HepG2 (cell line): ENCODE data around the gene ABI3BP. TPM values are rescaled to one million over a fixed set of nuclear protein-coding genes. Genes with fewer than 3 reads are reported as not detected.

Source experiments
- FOSL2 ChIP-seq: sonication (generic); formaldehyde crosslinking; IDR thresholded peaks from 2 replicates; pipeline ENCODE4 v1.4.0; 2020; ENCODE audit warnings: missing genetic modification reagents
- IRF2 ChIP-seq: IDR thresholded peaks from 2 replicates; pipeline ENCODE4 v1.6.1; 2018; ENCODE audit warnings: missing genetic modification reagents, missing compliant biosample characterization
- MAFF ChIP-seq: IDR thresholded peaks from 2 replicates; pipeline ENCODE4 v1.6.1; 2011; ENCODE audit warnings: low read depth, low read length, improper control_type of control experiment
- MXD3 ChIP-seq: IDR thresholded peaks from 2 replicates; pipeline ENCODE4 v1.6.1; 2016; ENCODE audit warnings: mild to moderate bottlenecking, missing biosample characterization, missing genetic modification reagents
- NCOA5 ChIP-seq: sonication (generic); formaldehyde crosslinking; IDR thresholded peaks from 2 replicates; pipeline ENCODE4 v1.4.0; 2020; ENCODE audit warnings: missing genetic modification reagents
- NONO ChIP-seq, 2 experiments: fragments of 450-650 bp in 1 of 2; sonication (generic) in 1 of 2; formaldehyde crosslinking in 1 of 2; IDR thresholded peaks in 1 of 2; conservative IDR thresholded peaks in 1 of 2; 2 replicates each; pipeline versions ENCODE4 v1.6.1 to v1.8.0; 2017 to 2022; ENCODE audit warnings: mild to moderate bottlenecking in 1 of 2, missing genetic modification reagents in 1 of 2, moderate library complexity in 1 of 2
- PAXIP1 ChIP-seq: sonication (generic); formaldehyde crosslinking; conservative IDR thresholded peaks from 2 replicates; pipeline ENCODE4 v1.4.0; 2020; ENCODE audit warnings: mild to moderate bottlenecking, missing genetic modification reagents, moderate library complexity
- RBFOX2 ChIP-seq: fragments of 200-400 bp; formaldehyde crosslinking; IDR thresholded peaks from 2 replicates; pipeline ENCODE4 v1.6.1; 2017; ENCODE audit warnings: low read depth, mild to moderate bottlenecking, low read length
- ZKSCAN5 ChIP-seq: sonication (generic); formaldehyde crosslinking; IDR thresholded peaks from 2 replicates; pipeline ENCODE4 v1.5.1; 2020; ENCODE audit warnings: mild to moderate bottlenecking, missing genetic modification reagents
- ZNF136 ChIP-seq: sonication (generic); formaldehyde crosslinking; IDR thresholded peaks from 2 replicates; pipeline ENCODE4 v1.8.1; 2022; ENCODE audit warnings: low read depth, mild to moderate bottlenecking, moderate library complexity, missing genetic modification reagents
- ZNF225 ChIP-seq: sonication (generic); formaldehyde crosslinking; IDR thresholded peaks from 2 replicates; pipeline ENCODE4 v1.4.0; 2020; ENCODE audit warnings: mild to moderate bottlenecking, missing genetic modification reagents
- ZNF44 ChIP-seq: sonication (generic); formaldehyde crosslinking; IDR thresholded peaks from 2 replicates; pipeline ENCODE4 v1.5.1; 2020; ENCODE audit warnings: mild to moderate bottlenecking, missing genetic modification reagents
- ZNF530 ChIP-seq: sonication (generic); formaldehyde crosslinking; IDR thresholded peaks from 2 replicates; pipeline ENCODE4 v1.5.0; 2020; ENCODE audit warnings: low read depth, mild to moderate bottlenecking, missing genetic modification reagents
- polyA plus RNA-seq, 8 experiments: library from polyadenylated mRNA; depleted of rRNA in 3 of 8; stranded (reverse) in 7 of 8; unstranded in 1 of 8; fragments of >200 nt; fragmentation: Illumina TruSeq in 4 of 8; extraction: Trizol in 4 of 8; gene quantifications; 2 replicates each; pipeline versions ENCODE4 v1.2.1 to v1.2.3, GENCODE V29; 2011 to 2016; ENCODE audit warnings: low read depth in 4 of 8, missing spikeins in 1 of 8, mixed read lengths in 1 of 8; ENCODE audit not compliant: insufficient read depth in 1 of 8
- total RNA-seq, 5 experiments: library from RNA; depleted of rRNA; stranded (reverse); fragments of >200 nt; fragmentation: Illumina TruSeq; extraction: Trizol; gene quantifications; 2 replicates each; pipeline ENCODE4 v1.2.3, GENCODE V29; 2016; ENCODE audit warnings: low read depth in 1 of 5
- TF ChIP-seq, protein P1 (sequence below): sonication (generic); formaldehyde crosslinking; IDR thresholded peaks from 2 replicates; pipeline ENCODE4 v1.5.0; 2020; ENCODE audit warnings: mild to moderate bottlenecking, missing genetic modification reagents, borderline replicate concordance
- TF ChIP-seq, protein P2 (sequence below): sonication (generic); formaldehyde crosslinking; IDR thresholded peaks from 2 replicates; pipeline ENCODE4 v1.5.1; 2020; ENCODE audit warnings: missing genetic modification reagents, mild to moderate bottlenecking, borderline replicate concordance

The ABI3BP gene
- total and polyA plus RNA-seq, 2 of the 13 experiments (the other 11 are each of a cell fraction or from before 2014, with no cell fraction given) = not detected

- TF ChIP-seq, protein P1, sequence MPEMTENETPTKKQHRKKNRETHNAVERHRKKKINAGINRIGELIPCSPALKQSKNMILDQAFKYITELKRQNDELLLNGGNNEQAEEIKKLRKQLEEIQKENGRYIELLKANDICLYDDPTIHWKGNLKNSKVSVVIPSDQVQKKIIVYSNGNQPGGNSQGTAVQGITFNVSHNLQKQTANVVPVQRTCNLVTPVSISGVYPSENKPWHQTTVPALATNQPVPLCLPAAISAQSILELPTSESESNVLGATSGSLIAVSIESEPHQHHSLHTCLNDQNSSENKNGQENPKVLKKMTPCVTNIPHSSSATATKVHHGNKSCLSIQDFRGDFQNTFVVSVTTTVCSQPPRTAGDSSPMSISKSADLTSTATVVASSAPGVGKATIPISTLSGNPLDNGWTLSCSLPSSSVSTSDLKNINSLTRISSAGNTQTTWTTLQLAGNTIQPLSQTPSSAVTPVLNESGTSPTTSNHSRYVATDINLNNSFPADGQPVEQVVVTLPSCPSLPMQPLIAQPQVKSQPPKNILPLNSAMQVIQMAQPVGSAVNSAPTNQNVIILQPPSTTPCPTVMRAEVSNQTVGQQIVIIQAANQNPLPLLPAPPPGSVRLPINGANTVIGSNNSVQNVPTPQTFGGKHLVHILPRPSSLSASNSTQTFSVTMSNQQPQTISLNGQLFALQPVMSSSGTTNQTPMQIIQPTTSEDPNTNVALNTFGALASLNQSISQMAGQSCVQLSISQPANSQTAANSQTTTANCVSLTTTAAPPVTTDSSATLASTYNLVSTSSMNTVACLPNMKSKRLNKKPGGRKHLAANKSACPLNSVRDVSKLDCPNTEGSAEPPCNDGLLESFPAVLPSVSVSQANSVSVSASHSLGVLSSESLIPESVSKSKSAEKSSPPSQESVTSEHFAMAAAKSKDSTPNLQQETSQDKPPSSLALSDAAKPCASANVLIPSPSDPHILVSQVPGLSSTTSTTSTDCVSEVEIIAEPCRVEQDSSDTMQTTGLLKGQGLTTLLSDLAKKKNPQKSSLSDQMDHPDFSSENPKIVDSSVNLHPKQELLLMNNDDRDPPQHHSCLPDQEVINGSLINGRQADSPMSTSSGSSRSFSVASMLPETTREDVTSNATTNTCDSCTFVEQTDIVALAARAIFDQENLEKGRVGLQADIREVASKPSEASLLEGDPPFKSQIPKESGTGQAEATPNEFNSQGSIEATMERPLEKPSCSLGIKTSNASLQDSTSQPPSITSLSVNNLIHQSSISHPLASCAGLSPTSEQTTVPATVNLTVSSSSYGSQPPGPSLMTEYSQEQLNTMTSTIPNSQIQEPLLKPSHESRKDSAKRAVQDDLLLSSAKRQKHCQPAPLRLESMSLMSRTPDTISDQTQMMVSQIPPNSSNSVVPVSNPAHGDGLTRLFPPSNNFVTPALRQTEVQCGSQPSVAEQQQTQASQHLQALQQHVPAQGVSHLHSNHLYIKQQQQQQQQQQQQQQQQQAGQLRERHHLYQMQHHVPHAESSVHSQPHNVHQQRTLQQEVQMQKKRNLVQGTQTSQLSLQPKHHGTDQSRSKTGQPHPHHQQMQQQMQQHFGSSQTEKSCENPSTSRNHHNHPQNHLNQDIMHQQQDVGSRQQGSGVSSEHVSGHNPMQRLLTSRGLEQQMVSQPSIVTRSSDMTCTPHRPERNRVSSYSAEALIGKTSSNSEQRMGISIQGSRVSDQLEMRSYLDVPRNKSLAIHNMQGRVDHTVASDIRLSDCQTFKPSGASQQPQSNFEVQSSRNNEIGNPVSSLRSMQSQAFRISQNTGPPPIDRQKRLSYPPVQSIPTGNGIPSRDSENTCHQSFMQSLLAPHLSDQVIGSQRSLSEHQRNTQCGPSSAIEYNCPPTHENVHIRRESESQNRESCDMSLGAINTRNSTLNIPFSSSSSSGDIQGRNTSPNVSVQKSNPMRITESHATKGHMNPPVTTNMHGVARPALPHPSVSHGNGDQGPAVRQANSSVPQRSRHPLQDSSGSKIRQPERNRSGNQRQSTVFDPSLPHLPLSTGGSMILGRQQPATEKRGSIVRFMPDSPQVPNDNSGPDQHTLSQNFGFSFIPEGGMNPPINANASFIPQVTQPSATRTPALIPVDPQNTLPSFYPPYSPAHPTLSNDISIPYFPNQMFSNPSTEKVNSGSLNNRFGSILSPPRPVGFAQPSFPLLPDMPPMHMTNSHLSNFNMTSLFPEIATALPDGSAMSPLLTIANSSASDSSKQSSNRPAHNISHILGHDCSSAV (CRISPR knock-in tag) = no peak
- TF ChIP-seq PAXIP1 (CRISPR knock-in tag) (peak; percentile 46), MAFF (peak; percentile 26; the same call in 1 of the 2 replicates), FOSL2 (CRISPR knock-in tag) (peak; percentile 24; the same call in 1 of the 2 replicates), ZNF136 (no peak), ZNF44 (no peak), RBFOX2 (peak; percentile 95), ZKSCAN5 (CRISPR knock-in tag) (no peak), ZNF225 (CRISPR knock-in tag) (peak; percentile 66; the same call in 1 of the 2 replicates), NCOA5 (no peak), ZNF530 (no peak), NONO (IDR thresholded peaks at IDR 0.05) (no peak), NONO (CRISPR knock-in tag; conservative IDR thresholded peaks at IDR 0.05) (peak; percentile 93), IRF2 (CRISPR knock-in tag) (no peak; the same call in 1 of the 2 replicates), MXD3 (CRISPR knock-in tag) (peak; percentile 64; the same call in 1 of the 2 replicates)
- TF ChIP-seq, protein P2, sequence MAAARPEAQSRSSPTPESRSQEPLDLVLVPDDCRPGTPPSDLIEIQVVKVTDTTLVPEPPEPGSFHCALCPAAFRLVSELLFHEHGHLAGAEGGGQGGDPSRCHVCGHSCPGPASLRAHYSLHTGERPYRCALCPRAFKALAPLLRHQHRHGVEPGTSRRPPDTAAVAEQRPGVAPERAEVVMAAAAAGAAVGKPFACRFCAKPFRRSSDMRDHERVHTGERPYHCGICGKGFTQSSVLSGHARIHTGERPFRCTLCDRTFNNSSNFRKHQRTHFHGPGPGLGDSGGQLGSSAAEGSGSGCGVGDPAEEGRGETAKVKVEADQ (CRISPR knock-in tag) = peak; percentile 37; the same call in 1 of the 2 replicates
Measured at GRCh38 chr3:100708989-100709841, 284.0 kb downstream of the ABI3BP start, which contains the start of gene TFG (continued).
